Esophagus (tissue), 2 donors: ENCODE data around the gene ADAMTS17. TPM values are rescaled to one million over a fixed set of nuclear protein-coding genes. Genes with fewer than 3 reads are reported as not detected.

Experiments
- H3K27ac ChIP-seq, 2 donors: one replicate each; pipeline ENCODE4 v1.5.1; 2013; ENCODE audit warnings: low read depth in 2 of 2, mild to moderate bottlenecking in 2 of 2, inconsistent platforms in 1 of 2, low read length in 1 of 2, moderate library complexity in 1 of 2
- H3K27me3 ChIP-seq, 2 donors: one replicate each; pipeline ENCODE4 v1.6.1; 2013; ENCODE audit warnings: low read length in 2 of 2, control low read depth in 1 of 2, mild to moderate bottlenecking in 1 of 2; ENCODE audit not compliant: insufficient read depth in 2 of 2, control insufficient read depth in 1 of 2
- H3K36me3 ChIP-seq, 2 donors: one replicate each; pipeline ENCODE4 v1.6.1; 2013; ENCODE audit warnings: low read length in 1 of 2; ENCODE audit not compliant: control insufficient read depth in 2 of 2, insufficient read depth in 2 of 2
- H3K4me1 ChIP-seq, 2 donors: one replicate each; pipeline ENCODE4 v1.6.1; 2013; ENCODE audit warnings: low read length in 1 of 2; ENCODE audit not compliant: control insufficient read depth in 2 of 2, insufficient read depth in 2 of 2
- H3K4me3 ChIP-seq, 2 donors: one replicate each; pipeline ENCODE4 v1.5.1; 2013; ENCODE audit warnings: low read length in 2 of 2, mild to moderate bottlenecking in 2 of 2, low read depth in 1 of 2, moderate library complexity in 1 of 2
- H3K9me3 ChIP-seq, 2 donors: one replicate each; pipeline ENCODE4 v1.6.1; 2013; ENCODE audit warnings: mild to moderate bottlenecking in 2 of 2, low read depth in 1 of 2, low read length in 1 of 2, moderate library complexity in 1 of 2; ENCODE audit not compliant: control insufficient read depth in 2 of 2, insufficient read depth in 1 of 2
- WGBS, 2 donors: extraction: QIAGEN DNeasy Blood & Tissue Kit; methylation state at CpG; one replicate each; pipeline ENCODE4 v1.1.7; 2013; 5-methylcytosine and 5-hydroxymethylcytosine counted together
- polyA plus RNA-seq, 2 donors: library from polyadenylated mRNA; stranded (reverse); fragments of 200-250 nt; gene quantifications; one replicate each; pipeline ENCODE4 v1.2.3, GENCODE V29; 2013
- donor health status: healthy with polysubstance abuse.
- donor health status: Bipolar disorder and iron deficiency.

The ADAMTS17 gene
- polyA plus RNA-seq, 2 donors: 2.1 to 6.9 TPM

DNA sequence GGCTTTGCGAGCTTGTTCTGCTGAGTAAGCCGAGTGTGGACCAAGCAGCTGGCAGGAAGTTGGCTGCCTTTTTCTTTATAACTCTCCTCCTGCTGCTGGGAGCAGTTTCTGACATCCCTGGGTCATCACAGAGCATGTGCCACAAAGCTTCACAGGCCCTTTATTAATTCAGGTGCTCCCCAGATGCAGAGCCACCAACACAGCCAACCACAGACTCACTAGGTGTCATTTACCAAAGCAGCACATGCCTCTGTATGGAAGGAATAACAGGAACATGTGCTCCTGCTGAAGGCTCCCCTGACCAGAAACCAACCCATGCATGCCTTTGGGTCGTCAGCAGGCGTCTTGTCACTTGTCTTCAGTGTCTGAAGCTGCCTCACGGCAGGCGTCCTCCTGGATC is 152.5 kb downstream of the ADAMTS17 start:
- no peak overlapping the region for H3K27ac ChIP-seq
- H3K9me3 ChIP-seq: no peaks in the 10 kb centered on the region
- H3K27me3 ChIP-seq: no peaks in the 10 kb centered on the region
- H3K4me1 ChIP-seq: peaks cover 0 to 8% of the 10 kb centered on the region in 2 donors
- no peaks in the 10 kb centered on the region for H3K36me3 ChIP-seq
- 87 to 89% methylated on average over 6 of the region's 6 CpGs for whole genome bisulfite sequencing, 2 donors
- no peak overlapping the region for H3K4me3 ChIP-seq

DNA sequence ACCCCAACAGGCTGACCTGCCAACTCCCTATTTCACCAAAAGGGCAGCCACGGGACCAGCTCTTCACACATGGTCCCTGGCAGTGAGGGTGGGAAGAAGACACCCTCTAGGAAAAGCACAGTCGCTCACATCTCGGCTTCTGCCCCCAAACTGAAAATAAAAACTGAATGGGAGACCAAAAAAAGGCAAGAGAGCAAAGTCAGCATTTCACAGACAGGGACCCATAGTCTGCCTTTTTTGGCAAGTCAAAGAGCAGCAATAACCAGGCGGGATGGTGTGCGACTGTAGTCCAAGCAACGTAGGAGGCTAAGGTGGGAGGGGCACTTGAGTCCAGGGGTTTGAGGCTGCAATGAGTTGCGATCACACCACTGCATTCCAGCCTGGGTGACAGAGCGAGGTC is 154.1 kb downstream of the ADAMTS17 start:
- H3K9me3 ChIP-seq: no peaks in the 10 kb centered on the region
- no peaks in the 10 kb centered on the region for H3K27me3 ChIP-seq
- no peaks in the 10 kb centered on the region for H3K36me3 ChIP-seq
- no peak overlapping the region for H3K4me3 ChIP-seq
- peaks cover 0 to 5% of the 10 kb centered on the region in 2 donors for H3K4me1 ChIP-seq
- 95 to 96% methylated on average over 8 of the region's 8 CpGs for WGBS, 2 donors
- no peak overlapping the region for H3K27ac ChIP-seq

DNA sequence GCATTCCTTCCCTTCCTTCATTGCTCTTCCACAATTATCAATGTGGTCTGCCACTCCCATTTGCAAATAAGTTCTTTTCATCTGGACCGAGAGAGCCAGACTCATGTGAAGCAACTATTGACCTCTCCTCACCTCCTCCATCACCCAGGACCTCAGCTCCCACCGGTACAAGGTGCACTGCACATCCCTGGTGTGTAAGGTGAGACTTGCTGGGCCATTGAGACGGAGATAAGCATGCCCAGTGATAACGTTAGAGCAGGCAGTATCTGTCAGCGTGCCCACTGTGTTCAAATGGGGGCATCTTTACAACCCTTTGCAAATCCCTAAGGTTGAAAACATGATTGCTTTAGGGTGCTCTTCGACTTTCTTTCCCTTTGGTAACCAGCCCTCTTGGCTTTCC is 154.8 kb downstream of the ADAMTS17 start:
- 83 to 85% methylated on average over 6 of the region's 6 CpGs for WGBS, 2 donors
- no peaks in the 10 kb centered on the region for H3K27me3 ChIP-seq

DNA sequence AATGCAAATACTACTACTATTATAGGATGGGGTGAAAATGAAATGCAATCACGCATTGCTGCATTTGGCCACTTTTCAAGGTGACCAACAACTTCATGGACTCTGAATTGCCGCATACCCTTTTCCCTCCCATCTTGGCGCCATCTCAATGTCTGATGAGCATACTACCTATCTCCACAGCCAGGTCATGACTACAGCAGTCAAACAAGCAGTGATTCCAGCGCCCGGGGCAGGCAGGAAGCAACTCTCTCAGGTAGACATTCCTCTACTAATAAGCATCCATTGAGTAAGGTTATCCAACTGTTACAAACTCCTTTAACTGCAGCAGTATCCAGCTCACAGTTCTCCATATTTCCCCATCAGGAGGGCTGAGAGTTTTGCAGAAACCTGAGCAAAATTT is 155.4 kb downstream of the ADAMTS17 start:
- H3K4me3 ChIP-seq: no peak overlapping the region
- H3K4me1 ChIP-seq: peaks cover 0 to 3% of the 10 kb centered on the region in 2 donors
- H3K36me3 ChIP-seq: no peaks in the 10 kb centered on the region
- no peaks in the 10 kb centered on the region for H3K27me3 ChIP-seq
- peaks cover 0 to 6% of the 10 kb centered on the region in 2 donors for H3K9me3 ChIP-seq
- H3K27ac ChIP-seq: no peak overlapping the region
- WGBS, 2 donors: 93 to 95% methylated on average over 5 of the region's 5 CpGs

More for the DNA sequence above, 154.8 kb downstream of the ADAMTS17 start:
- H3K27ac ChIP-seq: no peak overlapping the region
- peaks cover 0 to 1% of the 10 kb centered on the region in 2 donors for H3K9me3 ChIP-seq
- H3K4me3 ChIP-seq: no peak overlapping the region
- H3K4me1 ChIP-seq: peaks cover 0 to 3% of the 10 kb centered on the region in 2 donors
- no peaks in the 10 kb centered on the region for H3K36me3 ChIP-seq

DNA sequence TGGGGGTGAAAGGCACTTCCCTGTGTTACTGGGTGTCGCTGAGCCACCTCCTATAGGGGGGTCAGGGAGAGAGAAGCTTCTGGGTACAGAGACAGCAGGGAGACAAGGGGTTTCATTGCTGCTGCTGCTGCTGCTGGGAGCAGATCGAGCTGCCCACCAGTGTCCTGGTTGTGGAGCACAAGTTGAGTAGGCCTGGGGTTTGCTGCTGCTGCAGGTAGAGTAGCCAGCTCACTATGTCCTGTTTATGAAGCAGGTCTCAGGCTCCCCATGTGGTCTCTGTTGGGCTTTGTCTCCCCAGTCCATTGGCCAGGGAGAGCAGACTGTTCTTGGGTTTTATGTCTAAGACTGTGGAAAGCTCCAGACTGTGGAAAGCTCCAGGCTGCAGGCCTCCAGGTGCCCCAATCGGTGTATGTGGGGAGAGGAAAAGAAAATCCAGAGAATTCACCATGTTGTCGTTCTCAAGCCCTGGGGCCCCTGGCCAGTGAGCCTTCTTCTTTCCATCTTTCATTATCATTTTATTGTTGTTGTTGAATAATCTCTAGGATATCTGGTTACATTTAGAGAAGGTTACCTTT is 157.8 kb downstream of the ADAMTS17 start:
- Histone ChIP-seq H3K27me3 (no peaks in the 10 kb centered on the region), H3K27ac (no peak overlapping the region), H3K4me1 (no peaks in the 10 kb centered on the region), H3K36me3 (no peaks in the 10 kb centered on the region), H3K9me3 (peaks cover 0 to 9% of the 10 kb centered on the region in 2 donors), H3K4me3 (no peak overlapping the region)
- WGBS, 2 donors: 89 to 90% methylated on average over 4 of the region's 4 CpGs

DNA sequence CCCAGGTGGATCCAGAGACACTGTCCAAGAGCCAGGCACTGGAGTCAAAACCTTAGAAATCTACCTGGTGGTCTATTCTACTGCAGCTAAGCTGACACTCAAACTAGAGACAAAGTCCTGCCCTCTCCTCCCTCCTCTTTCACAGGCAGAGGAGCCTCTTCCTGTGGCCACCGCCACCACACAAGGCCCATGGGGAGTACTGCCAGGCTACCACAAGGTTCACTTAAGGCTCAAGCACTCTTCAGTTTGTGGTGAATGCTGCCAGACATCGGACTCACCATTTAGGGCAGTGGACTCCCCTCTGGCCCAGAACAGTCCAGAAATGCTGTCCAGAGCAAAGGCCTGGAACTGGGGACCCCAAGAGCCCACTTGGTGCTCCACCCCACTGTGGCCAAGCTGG is 160.9 kb downstream of the ADAMTS17 start:
- WGBS, 2 donors: 91 to 99% methylated on average over 2 of the region's 2 CpGs
- Histone ChIP-seq H3K4me3 (no peak overlapping the region), H3K4me1 (no peaks in the 10 kb centered on the region), H3K36me3 (no peaks in the 10 kb centered on the region), H3K27me3 (no peaks in the 10 kb centered on the region), H3K9me3 (peaks cover 0 to 9% of the 10 kb centered on the region in 2 donors), H3K27ac (no peak overlapping the region)

DNA sequence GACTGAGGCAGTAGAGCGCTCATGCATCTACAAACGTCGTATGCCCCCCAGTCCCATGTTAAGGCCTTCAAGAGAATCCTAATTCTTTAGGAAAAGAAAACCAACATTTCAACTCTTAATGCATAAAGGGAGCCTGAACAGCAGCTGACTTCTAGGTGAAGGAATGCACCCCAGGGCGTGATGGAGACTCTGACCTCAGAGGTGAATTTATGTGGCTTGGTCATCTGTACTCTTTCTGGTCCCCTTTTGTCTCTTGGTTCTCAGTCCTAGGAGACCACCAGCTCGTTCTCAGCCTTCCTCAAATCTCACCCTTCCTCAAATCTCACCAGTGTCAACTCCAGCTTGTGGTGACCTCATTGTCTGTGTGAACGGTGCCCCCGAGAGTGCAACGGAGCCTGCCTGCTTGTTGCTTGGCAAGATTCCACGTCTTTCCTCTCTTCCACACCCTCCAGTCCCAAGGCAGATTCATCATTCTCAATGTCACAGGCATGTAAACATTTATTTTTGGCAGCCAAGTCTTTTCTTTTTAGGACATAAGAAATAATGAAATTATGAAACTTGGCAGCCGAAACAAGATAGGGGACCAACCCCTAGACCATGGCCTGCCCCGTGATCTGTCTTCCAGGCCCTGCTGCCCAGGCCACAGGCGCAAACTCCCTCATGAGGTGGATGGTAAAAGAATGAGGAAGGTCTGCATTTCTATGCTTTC is 166.2 kb downstream of the ADAMTS17 start:
- Histone ChIP-seq H3K27me3 (no peaks in the 10 kb centered on the region), H3K4me3 (no peak overlapping the region), H3K9me3 (peaks cover 3 to 16% of the 10 kb centered on the region in 2 donors), H3K27ac (peak overlapping the region; percentile 25 to 73), H3K36me3 (no peaks in the 10 kb centered on the region), H3K4me1 (no peaks in the 10 kb centered on the region)
- WGBS, 2 donors: 53 to 60% methylated on average over 12 of the region's 12 CpGs

DNA sequence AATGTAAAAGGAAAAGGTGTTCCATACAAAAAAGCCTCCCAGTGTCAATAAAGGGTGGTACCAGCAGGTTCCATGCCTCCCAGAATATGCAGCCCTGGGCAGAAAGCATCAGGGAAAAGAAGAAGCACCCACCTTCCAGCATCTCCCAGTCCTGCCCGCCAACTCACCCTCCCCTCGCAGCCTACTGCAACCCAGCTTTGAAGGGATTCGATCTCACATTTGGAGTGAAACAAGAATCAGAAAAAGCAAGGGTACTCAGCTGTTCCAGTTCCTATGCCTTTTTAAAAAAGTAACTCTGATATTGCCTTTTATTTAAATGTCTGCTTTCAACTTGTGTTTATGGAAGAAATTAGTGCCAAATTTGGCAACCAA is 166.9 kb downstream of the ADAMTS17 start:
- H3K4me1 ChIP-seq: no peaks in the 10 kb centered on the region
- WGBS, 2 donors: 83 to 86% methylated on average over 3 of the region's 3 CpGs

DNA sequence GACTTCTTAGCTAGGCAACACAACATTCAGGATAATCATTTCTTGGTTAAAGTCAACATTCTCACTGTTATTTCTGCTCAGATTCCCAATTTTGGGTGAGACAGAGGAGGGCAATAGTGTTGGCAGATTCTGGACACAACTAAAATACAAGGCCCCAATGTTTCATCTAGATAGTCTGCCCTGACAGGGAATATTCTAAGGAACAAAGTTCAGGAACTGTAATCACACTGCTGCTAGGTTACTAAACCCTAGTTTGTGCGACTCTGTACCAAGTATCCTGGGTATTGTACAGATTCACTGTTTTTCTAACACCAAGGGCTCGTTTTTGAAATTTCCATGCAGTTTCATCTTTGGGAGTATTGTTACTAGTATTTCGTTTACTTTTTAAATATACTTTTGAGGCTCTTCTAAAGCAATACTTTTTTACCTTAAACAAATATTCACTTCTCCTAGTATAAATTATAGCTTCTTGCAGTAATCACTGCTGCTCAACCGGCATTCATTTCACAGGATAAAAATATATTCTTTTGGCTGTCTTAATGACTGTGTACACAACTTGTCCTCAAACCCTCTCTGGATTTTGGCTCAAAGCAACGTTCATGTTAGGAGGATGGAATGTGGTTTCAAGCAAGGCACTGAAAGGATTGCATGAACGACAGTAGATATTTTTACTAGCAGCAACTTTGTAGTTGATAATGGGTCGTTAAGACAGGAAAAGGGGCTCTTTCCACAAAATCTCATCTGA is 167.4 kb downstream of the ADAMTS17 start:
- peak overlapping the region in 1 of 2 donors; percentile 2 for H3K27ac ChIP-seq
- H3K27me3 ChIP-seq: no peaks in the 10 kb centered on the region
- H3K4me3 ChIP-seq: no peak overlapping the region
- H3K36me3 ChIP-seq: no peaks in the 10 kb centered on the region
- no peaks in the 10 kb centered on the region for H3K4me1 ChIP-seq
- 53 to 57% methylated on average over 7 of the region's 7 CpGs for WGBS, 2 donors
- H3K9me3 ChIP-seq: peaks cover 3 to 16% of the 10 kb centered on the region in 2 donors

More for the DNA sequence above, 166.9 kb downstream of the ADAMTS17 start:
- Histone ChIP-seq H3K27ac (peak overlapping the region; percentile 25 to 61), H3K36me3 (no peaks in the 10 kb centered on the region), H3K4me3 (no peak overlapping the region), H3K27me3 (no peaks in the 10 kb centered on the region), H3K9me3 (peaks cover 3 to 16% of the 10 kb centered on the region in 2 donors)
